ENCODE results near the gene DPP6.
"Not testable (repeated sequence)": the region's sequence is repeated elsewhere in the genome, so short reads cannot be mapped to it uniquely, and the experiment has no call there.

The DPP6 gene

DNA sequence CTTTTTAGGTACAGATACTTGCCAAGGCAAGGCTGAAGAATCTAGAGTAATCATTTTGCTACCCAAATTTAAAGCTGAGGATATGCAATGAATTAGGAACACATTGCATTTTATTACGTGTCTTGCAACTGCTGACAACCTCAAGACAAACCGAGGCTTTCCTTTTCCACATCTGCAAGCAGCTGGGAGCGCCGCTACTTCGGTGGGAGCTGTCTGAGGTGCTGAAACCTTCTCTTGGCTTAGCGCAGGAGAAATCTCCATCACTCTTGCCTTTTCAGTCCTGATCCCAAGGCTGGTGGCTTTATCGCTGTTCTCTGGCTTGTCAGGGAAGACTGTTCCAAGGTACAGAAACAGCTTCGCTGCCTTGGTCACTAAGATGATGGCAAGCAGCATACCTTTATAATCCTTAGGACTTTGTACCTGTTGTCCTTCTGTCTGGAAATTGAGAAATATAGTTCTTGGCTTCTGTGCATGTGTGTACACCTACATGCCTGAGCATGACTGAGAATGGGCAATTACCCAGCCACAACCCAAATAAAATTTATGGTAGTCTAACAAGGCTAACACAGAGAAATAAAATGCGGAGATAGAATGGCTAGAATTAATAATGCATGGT lies 3.4 kb downstream of the DPP6 start:
- not testable (repeated sequence) for H3K9me2 ChIP-seq (replicated peaks; ENCODE audit: low read depth, low read length); H4K20me1 ChIP-seq (ENCODE audit: insufficient read depth, low read length, poor library complexity, severe bottlenecking); H3K4me2 ChIP-seq (ENCODE audit: low read depth, low read length, poor library complexity, severe bottlenecking); H3K9ac ChIP-seq (ENCODE audit: low read depth, low read length, poor library complexity, severe bottlenecking); H3K27me3 ChIP-seq (ENCODE audit: insufficient read depth, low read length, poor library complexity, severe bottlenecking); H3K9me3 ChIP-seq (ENCODE audit: insufficient read depth, low read depth, low read length); H2AFZ ChIP-seq (ENCODE audit: low read length); H3K4me1 ChIP-seq (ENCODE audit: insufficient read depth, low read length, poor library complexity, severe bottlenecking); H3F3A ChIP-seq (ENCODE audit: low read depth); H3K79me2 ChIP-seq (ENCODE audit: insufficient read depth, low read length); H3K36me3 ChIP-seq (ENCODE audit: insufficient read depth, low read length); H3K4me3 ChIP-seq (ENCODE audit: low read length, poor library complexity, severe bottlenecking)

DNA sequence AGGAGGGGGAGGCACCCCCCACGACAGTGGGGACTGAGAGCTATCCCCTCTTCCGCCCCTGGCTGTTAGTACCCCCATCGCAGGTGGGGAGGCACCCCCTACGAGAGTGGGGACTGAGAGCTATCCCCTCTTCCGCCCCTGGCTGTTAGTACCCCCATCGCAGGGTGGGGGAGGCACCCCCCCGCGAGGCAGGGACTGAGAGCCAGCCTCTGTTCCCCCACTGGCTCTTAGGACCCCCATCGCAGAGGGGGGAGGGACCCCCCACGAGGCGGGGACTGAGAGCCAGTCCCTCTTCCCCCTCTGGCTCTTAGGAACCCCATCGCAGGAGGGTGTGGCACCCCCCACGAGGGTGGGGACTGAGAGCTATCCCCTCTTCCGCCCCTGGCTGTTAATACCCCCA lies 6.6 kb downstream of the DPP6 start:
- H3K4me3 ChIP-seq (ENCODE audit: low read length, poor library complexity, severe bottlenecking); H3K9ac ChIP-seq (ENCODE audit: low read depth, low read length, poor library complexity, severe bottlenecking); H3K9me2 ChIP-seq (replicated peaks; ENCODE audit: low read depth, low read length); H3K27me3 ChIP-seq (ENCODE audit: insufficient read depth, low read length, poor library complexity, severe bottlenecking); H3F3A ChIP-seq (ENCODE audit: low read depth); H3K4me1 ChIP-seq (ENCODE audit: insufficient read depth, low read length, poor library complexity, severe bottlenecking); H3K36me3 ChIP-seq (ENCODE audit: insufficient read depth, low read length); H2AFZ ChIP-seq (ENCODE audit: low read length); H3K9me3 ChIP-seq (ENCODE audit: insufficient read depth, low read depth, low read length); H3K4me2 ChIP-seq (ENCODE audit: low read depth, low read length, poor library complexity, severe bottlenecking); H4K20me1 ChIP-seq (ENCODE audit: insufficient read depth, low read length, poor library complexity, severe bottlenecking); H3K79me2 ChIP-seq (ENCODE audit: insufficient read depth, low read length): not testable (repeated sequence)

GRCh38 chr7:154060551-154060950 lies 8.4 kb downstream of the DPP6 start:
- not testable (repeated sequence) for H3K9me2 ChIP-seq (replicated peaks; ENCODE audit: low read depth, low read length)

GRCh38 chr7:154071833-154072232 lies 19.6 kb downstream of the DPP6 start:
- H4K20me1 ChIP-seq (ENCODE audit: insufficient read depth, low read length, poor library complexity, severe bottlenecking) = not testable (repeated sequence)

More at GRCh38 chr7:154060551-154060950, 8.4 kb downstream of the DPP6 start:
- H3K27me3 ChIP-seq (ENCODE audit: insufficient read depth, low read length, poor library complexity, severe bottlenecking); H3K4me2 ChIP-seq (ENCODE audit: low read depth, low read length, poor library complexity, severe bottlenecking); H3K4me1 ChIP-seq (ENCODE audit: insufficient read depth, low read length, poor library complexity, severe bottlenecking); H3F3A ChIP-seq (ENCODE audit: low read depth); H2AFZ ChIP-seq (ENCODE audit: low read length); H3K9ac ChIP-seq (ENCODE audit: low read depth, low read length, poor library complexity, severe bottlenecking); H3K4me3 ChIP-seq (ENCODE audit: low read length, poor library complexity, severe bottlenecking); H4K20me1 ChIP-seq (ENCODE audit: insufficient read depth, low read length, poor library complexity, severe bottlenecking); H3K36me3 ChIP-seq (ENCODE audit: insufficient read depth, low read length); H3K79me2 ChIP-seq (ENCODE audit: insufficient read depth, low read length); H3K9me3 ChIP-seq (ENCODE audit: insufficient read depth, low read depth, low read length): not testable (repeated sequence)

GRCh38 chr7:154072395-154073181 lies 20.4 kb downstream of the DPP6 start:
- H2AFZ ChIP-seq (ENCODE audit: low read length); H3K4me2 ChIP-seq (ENCODE audit: low read depth, low read length, poor library complexity, severe bottlenecking); H3K27me3 ChIP-seq (ENCODE audit: insufficient read depth, low read length, poor library complexity, severe bottlenecking); H3K4me1 ChIP-seq (ENCODE audit: insufficient read depth, low read length, poor library complexity, severe bottlenecking); H3K9me3 ChIP-seq (ENCODE audit: insufficient read depth, low read depth, low read length); H4K20me1 ChIP-seq (ENCODE audit: insufficient read depth, low read length, poor library complexity, severe bottlenecking); H3F3A ChIP-seq (ENCODE audit: low read depth); H3K36me3 ChIP-seq (ENCODE audit: insufficient read depth, low read length); H3K9ac ChIP-seq (ENCODE audit: low read depth, low read length, poor library complexity, severe bottlenecking); H3K79me2 ChIP-seq (ENCODE audit: insufficient read depth, low read length); H3K9me2 ChIP-seq (replicated peaks; ENCODE audit: low read depth, low read length); H3K4me3 ChIP-seq (ENCODE audit: low read length, poor library complexity, severe bottlenecking): not testable (repeated sequence)

More at GRCh38 chr7:154071833-154072232, 19.6 kb downstream of the DPP6 start:
- H3K4me3 ChIP-seq (ENCODE audit: low read length, poor library complexity, severe bottlenecking); H3K9me2 ChIP-seq (replicated peaks; ENCODE audit: low read depth, low read length); H3K4me2 ChIP-seq (ENCODE audit: low read depth, low read length, poor library complexity, severe bottlenecking); H3K9ac ChIP-seq (ENCODE audit: low read depth, low read length, poor library complexity, severe bottlenecking); H3K4me1 ChIP-seq (ENCODE audit: insufficient read depth, low read length, poor library complexity, severe bottlenecking); H3K79me2 ChIP-seq (ENCODE audit: insufficient read depth, low read length); H3K36me3 ChIP-seq (ENCODE audit: insufficient read depth, low read length); H3K27me3 ChIP-seq (ENCODE audit: insufficient read depth, low read length, poor library complexity, severe bottlenecking); H3F3A ChIP-seq (ENCODE audit: low read depth); H2AFZ ChIP-seq (ENCODE audit: low read length); H3K9me3 ChIP-seq (ENCODE audit: insufficient read depth, low read depth, low read length): not testable (repeated sequence)
- TF ChIP-seq CTCF (conservative IDR thresholded peaks at IDR 0.05; ENCODE audit: low read length) = peak; percentile 36

- not testable (repeated sequence) for H3K27me3 ChIP-seq (ENCODE audit: insufficient read depth, low read length, poor library complexity, severe bottlenecking); H3K4me1 ChIP-seq (ENCODE audit: insufficient read depth, low read length, poor library complexity, severe bottlenecking); H4K20me1 ChIP-seq (ENCODE audit: insufficient read depth, low read length, poor library complexity, severe bottlenecking); H3K79me2 ChIP-seq (ENCODE audit: insufficient read depth, low read length); H3K4me2 ChIP-seq (ENCODE audit: low read depth, low read length, poor library complexity, severe bottlenecking); H3K9ac ChIP-seq (ENCODE audit: low read depth, low read length, poor library complexity, severe bottlenecking); H3K9me3 ChIP-seq (ENCODE audit: insufficient read depth, low read depth, low read length); H3K36me3 ChIP-seq (ENCODE audit: insufficient read depth, low read length); H3K9me2 ChIP-seq (replicated peaks; ENCODE audit: low read depth, low read length); H3K4me3 ChIP-seq (ENCODE audit: low read length, poor library complexity, severe bottlenecking); H2AFZ ChIP-seq (ENCODE audit: low read length); H3F3A ChIP-seq (ENCODE audit: low read depth)
These were observed 26.3 kb downstream of the DPP6 start for GRCh38 chr7:154078523-154078922.

GRCh38 chr7:154080249-154080648 lies 28.1 kb downstream of the DPP6 start:
- not testable (repeated sequence) for H3K9me2 ChIP-seq (replicated peaks; ENCODE audit: low read depth, low read length); H3K4me1 ChIP-seq (ENCODE audit: insufficient read depth, low read length, poor library complexity, severe bottlenecking); H3K9me3 ChIP-seq (ENCODE audit: insufficient read depth, low read depth, low read length); H3K4me3 ChIP-seq (ENCODE audit: low read length, poor library complexity, severe bottlenecking); H3K79me2 ChIP-seq (ENCODE audit: insufficient read depth, low read length); H3K9ac ChIP-seq (ENCODE audit: low read depth, low read length, poor library complexity, severe bottlenecking); H2AFZ ChIP-seq (ENCODE audit: low read length); H3K27me3 ChIP-seq (ENCODE audit: insufficient read depth, low read length, poor library complexity, severe bottlenecking); H3F3A ChIP-seq (ENCODE audit: low read depth); H4K20me1 ChIP-seq (ENCODE audit: insufficient read depth, low read length, poor library complexity, severe bottlenecking); H3K36me3 ChIP-seq (ENCODE audit: insufficient read depth, low read length); H3K4me2 ChIP-seq (ENCODE audit: low read depth, low read length, poor library complexity, severe bottlenecking)

Data from Loucy (cell line).